HG02610 (cell line): ENCODE results near the gene BOLA2.
"Not testable (repeated sequence)": the region's sequence is repeated elsewhere in the genome, so short reads cannot be mapped to it uniquely, and the experiment has no call there.

Source experiments
- ATAC-seq: cut with Tn5 transposase; IDR thresholded peaks from one replicate; pipeline ENCODE4 v1.9.1; 2021; ENCODE audit warnings: mild to moderate bottlenecking, moderate library complexity; ENCODE audit not compliant: unreplicated experiment

BOLA2 gene

DNA sequence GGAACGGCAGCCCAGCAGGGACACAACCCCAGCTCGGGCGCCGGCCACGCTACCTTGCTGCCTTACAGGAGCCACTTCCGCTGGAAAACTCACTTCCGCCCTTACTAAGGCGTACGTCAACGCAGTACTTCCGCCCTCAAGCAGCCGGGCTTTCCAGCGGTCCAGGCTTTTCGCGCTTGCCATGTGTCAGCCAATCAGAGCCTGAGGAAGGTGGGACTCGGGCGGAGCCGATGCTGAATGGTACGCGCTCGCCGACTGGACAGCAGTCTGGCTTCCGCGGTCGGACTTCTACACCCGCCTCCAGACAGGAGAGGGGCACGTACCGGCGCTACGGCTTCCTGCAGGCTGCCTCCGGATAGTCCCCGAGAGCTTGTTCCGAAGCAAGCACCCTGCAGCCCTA lies at the start of gene BOLA2, which contains the start of gene SLX1B:
Gene BOLA2, minus strand, starts transcription at position 83 of the 400 bp plus-strand sequence. CDS start 98 bp downstream, outside the sequence.
Gene SLX1B, plus strand, starts transcription at position 265 of the 400 bp plus-strand sequence.
- peak; percentile 88 for ATAC-seq

DNA sequence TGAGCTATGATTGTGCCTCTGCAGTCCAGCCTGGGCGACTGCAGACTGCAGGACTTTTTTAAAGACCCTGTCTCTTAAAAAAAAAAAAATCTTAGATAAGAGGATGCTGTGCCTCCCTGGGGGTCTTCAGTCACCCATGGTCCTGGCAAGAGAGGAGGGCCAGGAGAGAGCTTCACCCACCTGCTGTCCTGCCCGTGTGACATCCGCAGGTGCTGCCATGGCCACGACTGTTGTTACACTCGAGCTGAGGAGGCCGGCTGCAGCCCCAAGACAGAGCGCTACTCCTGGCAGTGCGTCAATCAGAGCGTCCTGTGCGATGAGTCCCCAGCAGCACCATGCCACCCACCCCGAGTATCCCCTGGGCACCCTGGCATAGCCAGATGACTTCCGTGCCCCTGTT lies 28.1 kb upstream of the BOLA2 start:
- ATAC-seq = not testable (repeated sequence)

- ATAC-seq = not testable (repeated sequence)
Observed at GRCh38 chr16:29472065-29472464, 17.9 kb upstream of the BOLA2 start.

- ATAC-seq = not testable (repeated sequence)
Observed at GRCh38 chr16:29469660-29470059, 15.5 kb upstream of the BOLA2 start.

DNA sequence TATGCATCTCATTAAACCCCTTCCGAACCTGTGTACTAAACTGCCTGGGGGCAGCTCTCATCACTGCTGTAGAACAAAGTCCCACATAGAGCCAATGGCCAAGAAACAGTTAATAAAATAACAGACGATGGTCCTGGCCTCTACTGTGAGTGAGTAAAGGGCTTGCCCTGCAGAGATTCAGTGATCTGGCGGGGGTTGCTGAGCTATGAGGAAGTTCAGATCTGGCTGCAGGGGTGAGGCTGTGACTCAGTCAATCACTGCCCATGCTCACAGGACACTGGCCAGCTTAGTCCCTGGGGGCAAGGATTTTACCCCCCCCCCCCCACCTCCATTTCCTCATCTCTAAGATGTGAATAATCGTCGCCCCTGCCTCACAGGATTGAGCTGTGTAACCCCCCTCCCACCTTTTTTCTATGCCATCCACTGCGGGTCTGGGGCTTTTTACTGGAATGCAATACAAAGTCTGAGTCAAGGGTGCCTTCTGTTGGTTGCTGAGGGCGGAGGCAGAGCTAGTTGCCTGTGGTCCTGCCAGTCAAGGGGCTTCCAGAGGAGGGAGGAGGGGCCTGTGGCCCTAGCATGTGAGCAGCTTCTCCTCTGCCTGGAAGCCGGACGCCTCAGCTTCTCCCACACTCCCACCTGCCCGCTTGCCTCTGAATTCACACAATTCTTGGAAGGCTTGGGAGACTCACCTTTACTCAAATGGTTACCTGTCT lies 13.7 kb upstream of the BOLA2 start:
- ATAC-seq = not testable (repeated sequence)

GRCh38 chr16:29466904-29467303 lies 12.8 kb upstream of the BOLA2 start:
- not testable (repeated sequence) for ATAC-seq

- ATAC-seq = not testable (repeated sequence)
Observed at GRCh38 chr16:29465985-29466824, 12.1 kb upstream of the BOLA2 start.

DNA sequence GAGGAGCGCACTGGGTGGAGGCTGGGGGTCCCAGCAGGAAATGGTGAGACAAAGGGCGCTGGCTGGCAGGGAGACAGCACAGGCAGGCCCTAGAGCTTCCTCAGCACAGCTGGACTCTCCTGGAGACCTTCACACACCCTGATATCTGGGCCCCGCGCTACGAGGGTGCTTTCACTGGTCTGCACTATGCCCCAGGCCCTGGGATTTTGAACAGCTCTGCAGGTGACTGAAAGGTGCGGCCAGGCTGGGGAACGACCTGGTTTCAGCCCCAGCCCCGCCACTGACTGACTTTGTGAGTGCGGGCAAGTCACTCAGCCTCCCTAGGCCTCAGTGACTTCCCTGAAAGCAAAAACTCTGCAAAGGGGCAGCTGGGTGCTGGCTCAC lies 6.5 kb upstream of the BOLA2 start:
- ATAC-seq = not testable (repeated sequence)

DNA sequence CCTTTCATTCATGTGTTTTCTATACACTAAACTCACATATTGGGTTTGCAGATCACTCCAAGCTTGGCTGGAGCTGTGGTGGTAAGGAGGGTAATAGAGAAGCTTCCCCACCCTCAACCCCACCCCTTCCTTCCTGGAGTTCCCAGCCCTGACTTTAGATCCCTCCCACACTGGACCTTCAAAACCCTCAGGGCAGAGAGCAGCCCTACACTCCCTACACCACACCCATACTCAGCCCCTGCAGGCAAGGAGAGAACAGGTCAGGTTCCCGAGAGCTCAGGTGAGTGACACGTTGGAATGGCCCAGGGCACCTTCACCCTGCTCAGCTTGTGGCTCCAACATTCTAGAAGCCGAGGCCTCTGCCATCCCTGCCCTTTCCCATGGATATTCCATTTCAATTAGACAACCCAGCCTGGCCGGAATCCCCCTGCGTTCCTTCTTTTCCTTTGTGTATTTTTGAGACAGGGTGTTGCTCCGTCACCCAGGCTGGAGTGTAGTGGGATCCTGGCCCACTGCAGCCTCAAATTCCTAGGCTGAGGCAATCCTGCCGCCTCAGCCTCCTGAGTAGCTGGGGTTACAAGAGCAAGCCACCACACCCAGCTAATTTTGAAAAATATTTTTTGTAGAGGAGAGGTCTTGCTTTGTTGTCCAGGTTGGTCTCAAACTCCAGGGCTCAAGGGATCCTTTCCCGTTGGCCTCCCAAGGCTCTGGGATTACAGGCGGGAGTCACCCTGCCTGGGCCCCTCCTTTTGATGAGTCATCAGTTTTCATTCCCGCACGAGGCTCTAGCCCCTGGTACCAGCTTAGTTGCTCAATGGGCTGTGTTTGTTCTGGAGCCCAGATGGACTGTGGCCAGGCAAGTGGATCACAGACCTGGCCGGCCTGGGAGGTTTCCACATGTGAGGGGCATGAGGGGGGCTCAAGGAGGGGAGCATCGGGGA lies 5.8 kb upstream of the BOLA2 start, which contains the start of gene SULT1A4:
Gene SULT1A4, plus strand, starts transcription at position 208 of the 941 bp plus-strand sequence. CDS start 1,473 bp downstream, outside the sequence.
- ATAC-seq = not testable (repeated sequence)

DNA sequence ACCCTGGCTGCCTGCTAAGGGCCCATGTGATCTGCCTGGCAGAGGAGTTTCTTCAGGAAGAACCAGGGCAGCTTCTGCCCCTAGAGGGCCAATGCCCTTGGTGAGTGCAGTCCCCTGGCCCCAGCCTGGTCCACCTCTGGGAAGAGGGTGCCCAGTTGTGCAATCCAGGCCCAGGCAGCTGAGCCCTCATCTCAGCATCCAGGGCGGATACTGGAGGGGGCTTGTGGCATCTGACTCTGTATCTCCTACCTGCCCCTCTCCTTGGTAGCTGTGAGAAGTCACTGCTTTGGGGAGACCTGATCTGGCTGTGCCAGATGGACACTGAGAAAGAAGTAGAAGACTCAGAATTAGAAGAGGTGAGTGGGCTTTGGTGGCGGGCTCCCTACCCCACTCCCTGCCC lies 3.5 kb upstream of the BOLA2 start:
- ATAC-seq = not testable (repeated sequence)

- peak; percentile 60 for ATAC-seq
Observed at GRCh38 chr16:29454828-29455227, 677 bp upstream of the BOLA2 start.

DNA sequence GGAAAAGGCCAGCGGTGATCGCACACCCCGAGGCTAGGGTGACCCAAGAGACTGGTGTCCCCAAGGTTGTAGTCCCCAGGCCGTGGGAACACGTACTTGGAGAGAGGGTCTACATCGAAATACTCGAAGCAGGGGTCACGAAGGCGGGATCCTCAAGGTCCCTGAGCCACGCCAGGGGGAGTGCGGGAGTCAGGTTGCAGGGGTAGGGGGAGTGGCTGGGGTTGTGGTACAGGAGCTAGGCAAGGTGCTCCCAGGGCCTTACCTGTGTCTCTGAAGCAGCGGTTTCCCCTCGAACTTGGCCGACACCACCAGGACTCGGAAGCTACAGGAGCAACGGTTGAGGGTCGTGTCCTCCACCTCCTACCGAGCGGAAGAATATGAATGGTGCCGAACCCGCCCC lies 397 bp downstream of the BOLA2 start:
- not testable (repeated sequence) for ATAC-seq

DNA sequence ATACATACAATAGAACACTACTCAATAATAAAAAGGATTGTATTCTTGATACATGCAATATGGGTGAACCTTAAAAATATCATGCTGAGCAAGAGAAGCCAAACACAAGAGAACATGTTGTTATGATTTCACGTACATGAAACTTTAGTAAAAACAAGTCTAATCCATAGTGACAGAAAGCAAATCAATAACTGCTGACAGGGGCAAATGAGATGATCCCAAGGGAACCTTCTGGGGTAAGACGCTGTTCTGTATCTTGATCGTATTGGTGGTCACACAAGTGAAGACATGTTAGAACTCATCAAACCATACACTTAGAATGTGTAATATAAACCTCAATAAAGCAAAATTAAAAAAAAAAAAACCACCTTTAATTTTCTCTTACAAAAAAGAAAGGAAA lies 28.8 kb downstream of the BOLA2 start:
- ATAC-seq = not testable (repeated sequence)

DNA sequence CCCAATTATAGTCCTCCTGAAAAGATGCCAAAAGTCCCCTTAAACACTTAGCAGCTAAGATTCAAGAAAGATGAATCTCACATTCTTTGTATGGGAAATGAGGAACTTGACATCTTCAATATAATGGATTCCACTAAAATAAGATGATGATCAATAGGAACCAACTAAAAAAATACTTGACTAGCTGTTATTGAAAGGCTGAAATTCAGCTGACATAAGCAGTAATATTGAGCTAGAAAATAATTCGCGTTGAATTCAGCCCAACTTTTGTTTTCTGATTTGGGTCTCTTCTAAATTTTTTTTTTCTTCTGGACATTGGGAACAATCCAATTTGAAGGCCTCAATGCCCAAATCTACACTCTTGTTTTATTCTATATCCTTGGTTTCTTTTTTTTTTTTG lies 30.6 kb downstream of the BOLA2 start:
- not testable (repeated sequence) for ATAC-seq

DNA sequence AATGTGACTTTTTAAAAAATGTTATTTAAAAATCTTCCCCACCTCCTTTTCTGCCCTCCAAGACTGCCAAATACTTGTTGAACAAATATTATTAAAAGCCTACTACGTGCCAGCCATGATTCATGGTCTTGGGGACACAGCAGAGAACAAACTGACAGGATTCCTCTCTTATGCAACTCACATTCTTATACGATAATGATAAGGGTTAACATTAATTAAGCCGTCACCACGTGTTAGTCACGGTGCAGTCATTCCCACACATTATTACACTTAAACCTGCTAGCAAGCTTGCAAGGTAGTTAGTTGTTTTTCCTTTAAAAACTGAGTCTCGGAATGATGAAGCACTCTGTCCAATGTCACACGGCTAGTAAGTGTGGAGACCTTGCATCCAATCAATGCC lies 48.9 kb downstream of the BOLA2 start:
- not testable (repeated sequence) for ATAC-seq
